ENCODE measurements around the gene KLK7. TPM values are rescaled to one million over a fixed set of nuclear protein-coding genes. Genes with fewer than 3 reads are reported as not detected.
"Not testable (repeated sequence)": the region's sequence is repeated elsewhere in the genome, so short reads cannot be mapped to it uniquely, and the experiment has no call there.

The KLK7 gene
- total and polyA plus RNA-seq, 7 donors, result not detected

DNA sequence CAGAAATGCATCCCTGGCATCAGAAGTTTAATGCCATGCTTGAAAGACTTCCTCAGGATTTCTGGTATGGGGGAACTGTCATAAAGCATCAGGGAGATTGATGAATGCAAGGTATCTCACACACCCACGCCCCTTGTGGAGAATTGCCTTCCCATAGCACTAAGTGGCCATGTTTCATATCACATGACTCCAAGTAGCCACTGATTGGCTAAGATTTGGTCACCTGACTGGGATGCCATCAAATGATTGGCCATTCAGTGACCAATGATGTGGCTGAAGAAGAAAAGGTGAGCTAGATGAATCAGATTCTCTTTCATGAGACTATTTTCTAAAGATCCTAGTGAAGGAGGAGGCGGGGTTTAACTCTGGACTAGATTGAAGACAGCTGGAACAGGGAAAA, 10.4 kb upstream of the KLK7 start:
- Histone ChIP-seq H3K4me1 (no peaks in the 10 kb centered on the region), H3K27ac (no peak overlapping the region), H3K36me3 (ENCODE audit: insufficient read depth in 1 of 2, low read depth in 1 of 2) (no peaks in the 10 kb centered on the region), H3K27me3 (ENCODE audit: insufficient read depth in 3 of 3, low read length in 2 of 3) (peaks cover 0 to 4% (median 3%) of the 10 kb centered on the region in 3 donors), H3K9me3 (no peaks in the 10 kb centered on the region), H3K4me3 (no peak overlapping the region)
- ATAC-seq (no peak), DNase-seq (no peak)
- TF ChIP-seq CTCF (IDR thresholded peaks at IDR 0.05), result no peak
- WGBS, 3 donors, result 67 to 74% (median 69%) methylated on average over 2 of the region's 2 CpGs
- intact Hi-C loops (cut with DNase I), result no loop called here

GRCh38 chr19:50992666-50993035, 8.9 kb upstream of the KLK7 start:
- DNase-seq (no peak), ATAC-seq (no peak)
- no peaks in the 10 kb centered on the region for H3K4me1 ChIP-seq
- no peaks in the 10 kb centered on the region for H3K9me3 ChIP-seq
- no peak overlapping the region for H3K4me3 ChIP-seq
- no peak overlapping the region for H3K27ac ChIP-seq
- peaks cover 0 to 13% (median 3%) of the 10 kb centered on the region in 3 donors for H3K27me3 ChIP-seq (ENCODE audit: insufficient read depth in 3 of 3, low read length in 2 of 3)
- 58 to 69% (median 58%) methylated on average over 2 of the region's 2 CpGs for WGBS, 3 donors
- no peak for TF ChIP-seq CTCF (IDR thresholded peaks at IDR 0.05)
- no peaks in the 10 kb centered on the region for H3K36me3 ChIP-seq (ENCODE audit: insufficient read depth in 1 of 2, low read depth in 1 of 2)
- intact Hi-C loops (cut with DNase I), result no loop called here

DNA sequence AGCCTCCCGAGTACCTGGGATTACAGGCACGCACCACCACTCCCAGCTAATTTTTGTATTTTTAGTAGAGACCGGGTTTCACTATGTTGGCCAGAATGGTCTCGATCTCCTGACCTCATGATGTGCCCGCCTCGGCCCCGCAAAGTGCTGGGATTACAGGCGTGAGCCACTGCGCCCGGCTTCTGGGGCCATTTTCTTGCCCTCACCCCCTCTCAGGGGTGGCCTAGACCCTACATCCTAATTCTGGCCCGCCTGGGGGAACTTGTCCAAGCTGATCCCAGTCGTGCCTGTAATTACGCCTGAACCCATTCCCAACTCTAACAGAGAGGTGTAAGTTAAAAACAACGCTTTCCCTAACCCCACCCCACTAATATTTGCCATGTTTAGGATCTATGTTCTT, 699 bp upstream of the KLK7 start:
- H3K9me3 ChIP-seq; H3K27ac ChIP-seq; H3K4me3 ChIP-seq; DNase-seq; intact Hi-C loops (cut with DNase I); H3K36me3 ChIP-seq (ENCODE audit: insufficient read depth in 1 of 2, low read depth in 1 of 2); ATAC-seq; H3K27me3 ChIP-seq (ENCODE audit: insufficient read depth in 3 of 3, low read length in 2 of 3); H3K4me1 ChIP-seq: not testable (repeated sequence)
- whole genome bisulfite sequencing, 3 donors, result 78 to 84% (median 82%) methylated on average over 14 of the region's 14 CpGs

GRCh38 chr19:50982186-50982585, 1.5 kb downstream of the KLK7 start:
- TF ChIP-seq CTCF (IDR thresholded peaks at IDR 0.05), result no peak
- no peak overlapping the region for H3K4me3 ChIP-seq
- DNase-seq, result no peak
- H3K27ac ChIP-seq, result no peak overlapping the region
- ATAC-seq, result no peak
- no peaks in the 10 kb centered on the region for H3K4me1 ChIP-seq
- peaks cover 0 to 3% (median 2%) of the 10 kb centered on the region in 3 donors for H3K27me3 ChIP-seq (ENCODE audit: insufficient read depth in 3 of 3, low read length in 2 of 3)
- H3K9me3 ChIP-seq, result peaks cover 6% of the 10 kb centered on the region
- 57 to 68% (median 65%) methylated on average over 3 to 4 of the region's 4 CpGs for WGBS, 3 donors
- H3K36me3 ChIP-seq (ENCODE audit: insufficient read depth in 1 of 2, low read depth in 1 of 2), result no peaks in the 10 kb centered on the region
- intact Hi-C loops (cut with DNase I), result no loop called here

DNA sequence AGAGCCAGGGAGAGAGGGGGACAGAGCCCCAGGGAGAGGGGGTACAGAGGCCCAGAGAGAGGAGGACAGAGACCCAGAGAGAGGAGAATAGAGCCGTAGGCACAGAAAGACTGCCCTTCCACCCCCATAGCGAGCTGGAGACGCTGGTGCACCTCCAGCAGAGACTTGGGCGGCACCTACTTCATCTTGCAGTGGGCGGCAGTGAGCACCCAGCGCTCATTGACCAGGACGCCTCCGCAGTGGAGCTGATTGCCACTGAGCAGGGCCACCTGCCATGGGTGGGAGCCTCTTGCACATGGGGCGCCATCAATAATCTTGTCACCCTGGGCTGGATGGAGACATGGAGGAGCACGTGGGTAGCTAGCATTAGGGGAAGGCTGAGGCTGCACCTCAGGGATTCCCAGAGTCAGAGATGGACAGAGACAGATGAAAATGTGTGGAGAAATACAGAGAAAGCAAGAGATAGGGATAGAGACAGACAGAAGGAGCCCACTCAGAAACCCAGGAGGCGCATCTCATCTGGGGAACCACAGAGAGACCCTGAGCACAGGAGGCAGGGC, 2.0 kb downstream of the KLK7 start:
- no peaks in the 10 kb centered on the region for H3K4me1 ChIP-seq
- H3K4me3 ChIP-seq, result no peak overlapping the region
- DNase-seq (no peak), ATAC-seq (no peak)
- no peaks in the 10 kb centered on the region for H3K36me3 ChIP-seq (ENCODE audit: insufficient read depth in 1 of 2, low read depth in 1 of 2)
- no peak overlapping the region for H3K27ac ChIP-seq
- TF ChIP-seq CTCF (IDR thresholded peaks at IDR 0.05), result no peak
- WGBS, 3 donors, result 48 to 62% (median 57%) methylated on average over 11 of the region's 11 CpGs
- peaks cover 6% of the 10 kb centered on the region for H3K9me3 ChIP-seq
- peaks cover 0 to 3% (median 2%) of the 10 kb centered on the region in 3 donors for H3K27me3 ChIP-seq (ENCODE audit: insufficient read depth in 3 of 3, low read length in 2 of 3)
- intact Hi-C loops (cut with DNase I), result no loop called here
